ENCODE results near the gene MYL12B.

DNA sequence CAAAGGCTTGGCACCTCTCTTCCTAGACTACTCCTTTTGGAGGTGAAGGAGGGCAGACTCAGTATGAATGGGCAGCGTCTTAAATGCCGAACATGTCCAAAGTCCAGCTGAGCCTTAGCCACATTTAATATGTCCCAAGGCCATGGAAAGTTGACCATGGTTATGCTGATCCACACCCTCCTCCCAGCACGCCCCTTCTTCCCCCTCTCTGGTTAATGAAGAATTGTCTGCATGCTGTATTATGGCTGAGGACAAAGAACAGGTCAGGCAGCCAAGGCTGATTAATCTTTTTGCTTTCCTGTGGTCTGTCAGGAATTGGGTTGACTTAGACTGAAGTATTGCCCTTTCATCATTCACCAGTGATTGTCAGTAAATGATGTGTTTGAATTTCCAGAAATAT lies 36.3 kb upstream of the MYL12B start:
- TF ChIP-seq CTCF (IDR thresholded peaks at IDR 0.05): no peak
- no peak for TF ChIP-seq POLR2A (IDR thresholded peaks at IDR 0.05)
